MM.1S (cell line): Measurements from ENCODE around the gene SLC44A5.

Source experiments
- DNase-seq: peaks from one replicate; pipeline ENCODE4 v3.0.0-alpha.2; 2015
- H2AFZ ChIP-seq: fragments of 300-600 bp; sonication (generic); 2 replicates; pipeline ENCODE4 v1.6.0; 2016; ENCODE audit warnings: antibody characterized with exemption, low read length
- H3F3A ChIP-seq: fragments of 300-600 bp; sonication (generic); 2 replicates; pipeline ENCODE4 v1.6.1; 2016; ENCODE audit warnings: mild to moderate bottlenecking, antibody characterized with exemption, low read length, moderate library complexity, mixed read lengths; ENCODE audit not compliant: insufficient read depth
- H3K27ac ChIP-seq: fragments of 300-600 bp; sonication (generic); 2 replicates; pipeline ENCODE4 v1.5.1; 2016; ENCODE audit warnings: mild to moderate bottlenecking, low read length
- H3K27me3 ChIP-seq: fragments of 300-600 bp; sonication (generic); replicated peaks from 2 replicates; pipeline ENCODE4 v1.6.0; 2016; ENCODE audit warnings: low read length; ENCODE audit not compliant: insufficient read depth
- H3K36me3 ChIP-seq: fragments of 300-600 bp; sonication (generic); replicated peaks from 2 replicates; pipeline ENCODE4 v1.6.1; 2016; ENCODE audit warnings: mild to moderate bottlenecking, low read length, mixed read lengths; ENCODE audit not compliant: insufficient read depth
- H3K4me1 ChIP-seq: fragments of 300-600 bp; sonication (generic); 2 replicates; pipeline ENCODE4 v1.6.1; 2016; ENCODE audit warnings: low read length, mixed read lengths
- H3K4me2 ChIP-seq: fragments of 300-600 bp; sonication (generic); 2 replicates; pipeline ENCODE4 v1.6.0; 2016; ENCODE audit warnings: low read depth, low read length
- H3K4me3 ChIP-seq: fragments of 300-600 bp; sonication (generic); 2 replicates; pipeline ENCODE4 v1.5.1; 2016; ENCODE audit warnings: low read length, mixed read lengths
- H3K79me2 ChIP-seq: fragments of 300-600 bp; sonication (generic); 2 replicates; pipeline ENCODE4 v1.6.1; 2016; ENCODE audit warnings: mixed run types, low read length, mixed read lengths
- H3K9ac ChIP-seq: fragments of 300-600 bp; sonication (generic); 2 replicates; pipeline ENCODE4 v1.6.1; 2016; ENCODE audit warnings: low read length, mixed read lengths
- H3K9me2 ChIP-seq: fragments of 300-600 bp; sonication (generic); replicated peaks from 2 replicates; pipeline ENCODE4 v1.6.1; 2016; ENCODE audit warnings: mild to moderate bottlenecking, low read length, mixed read lengths; ENCODE audit not compliant: insufficient read depth
- H3K9me3 ChIP-seq: fragments of 300-600 bp; sonication (generic); replicated peaks from 2 replicates; pipeline ENCODE4 v1.6.1; 2016; ENCODE audit warnings: mild to moderate bottlenecking, low read length, mixed read lengths; ENCODE audit not compliant: insufficient read depth
- H4K20me1 ChIP-seq: fragments of 300-600 bp; sonication (generic); 2 replicates; pipeline ENCODE4 v1.6.1; 2016; ENCODE audit warnings: mild to moderate bottlenecking, low read length, moderate library complexity, mixed read lengths; ENCODE audit not compliant: insufficient read depth
- EZH2 ChIP-seq: fragments of 300-600 bp; sonication (generic); optimal IDR thresholded peaks from 2 replicates; pipeline ENCODE3; 2017; ENCODE audit warnings: low read depth, mild to moderate bottlenecking, antibody characterized with exemption, low read length, mixed read lengths
- EZH2phosphoT487 ChIP-seq: fragments of 300-600 bp; sonication (generic); IDR thresholded peaks from 2 replicates; pipeline ENCODE4 v1.6.1; 2018; ENCODE audit warnings: antibody characterized with exemption, low read length
- TF ChIP-seq, protein P1 (sequence below): fragments of 300-600 bp; sonication (generic); IDR thresholded peaks from 2 replicates; pipeline ENCODE4 v1.5.1; 2016; ENCODE audit warnings: antibody characterized with exemption, low read length, mixed read lengths

Gene SLC44A5

GRCh38 chr1:75461808-75462325 lies 149.0 kb downstream of the SLC44A5 start:
- no peak overlapping the region for H3K27ac ChIP-seq
- H3K79me2 ChIP-seq, result no peaks in the 10 kb centered on the region
- no peaks in the 10 kb centered on the region for H3K4me1 ChIP-seq
- no peaks in the 10 kb centered on the region for H3F3A ChIP-seq
- no peak overlapping the region for H3K4me3 ChIP-seq
- no peak overlapping the region for H3K9ac ChIP-seq
- TF ChIP-seq, protein P1, sequence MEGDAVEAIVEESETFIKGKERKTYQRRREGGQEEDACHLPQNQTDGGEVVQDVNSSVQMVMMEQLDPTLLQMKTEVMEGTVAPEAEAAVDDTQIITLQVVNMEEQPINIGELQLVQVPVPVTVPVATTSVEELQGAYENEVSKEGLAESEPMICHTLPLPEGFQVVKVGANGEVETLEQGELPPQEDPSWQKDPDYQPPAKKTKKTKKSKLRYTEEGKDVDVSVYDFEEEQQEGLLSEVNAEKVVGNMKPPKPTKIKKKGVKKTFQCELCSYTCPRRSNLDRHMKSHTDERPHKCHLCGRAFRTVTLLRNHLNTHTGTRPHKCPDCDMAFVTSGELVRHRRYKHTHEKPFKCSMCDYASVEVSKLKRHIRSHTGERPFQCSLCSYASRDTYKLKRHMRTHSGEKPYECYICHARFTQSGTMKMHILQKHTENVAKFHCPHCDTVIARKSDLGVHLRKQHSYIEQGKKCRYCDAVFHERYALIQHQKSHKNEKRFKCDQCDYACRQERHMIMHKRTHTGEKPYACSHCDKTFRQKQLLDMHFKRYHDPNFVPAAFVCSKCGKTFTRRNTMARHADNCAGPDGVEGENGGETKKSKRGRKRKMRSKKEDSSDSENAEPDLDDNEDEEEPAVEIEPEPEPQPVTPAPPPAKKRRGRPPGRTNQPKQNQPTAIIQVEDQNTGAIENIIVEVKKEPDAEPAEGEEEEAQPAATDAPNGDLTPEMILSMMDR, result no peak
- no peaks in the 10 kb centered on the region for H4K20me1 ChIP-seq
- DNase-seq, result no peak
- H2AFZ ChIP-seq, result no peak overlapping the region
- H3K27me3 ChIP-seq, result no peaks in the 10 kb centered on the region
- H3K9me2 ChIP-seq, result no peaks in the 10 kb centered on the region
- no peaks in the 10 kb centered on the region for H3K36me3 ChIP-seq
- H3K9me3 ChIP-seq, result no peaks in the 10 kb centered on the region
- no peak overlapping the region for H3K4me2 ChIP-seq

DNA sequence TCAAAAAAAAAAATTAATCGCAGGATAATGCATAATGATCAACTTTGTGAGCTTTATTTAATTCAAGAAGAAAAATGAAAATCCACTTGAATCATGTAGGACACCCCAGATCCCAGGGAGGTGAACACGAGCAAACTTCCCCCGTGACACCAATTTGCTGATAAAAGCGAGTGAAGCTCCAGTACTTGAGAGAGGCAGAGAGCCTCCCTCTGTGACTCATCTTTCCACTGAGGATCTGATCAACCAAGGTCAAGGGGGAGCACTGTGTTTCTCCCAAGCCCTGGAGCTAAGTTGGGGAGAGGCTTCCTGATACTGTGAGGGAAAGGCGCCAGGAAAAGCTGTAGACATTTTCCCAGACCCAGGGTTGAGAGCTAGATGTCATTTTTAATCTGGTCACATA lies 160.9 kb downstream of the SLC44A5 start:
- Histone ChIP-seq H4K20me1 (no peaks in the 10 kb centered on the region), H3F3A (no peaks in the 10 kb centered on the region), H3K9me2 (no peaks in the 10 kb centered on the region), H3K9ac (no peak overlapping the region), H2AFZ (no peak overlapping the region), H3K36me3 (no peaks in the 10 kb centered on the region), H3K4me2 (no peak overlapping the region), H3K27me3 (no peaks in the 10 kb centered on the region), H3K9me3 (no peaks in the 10 kb centered on the region), H3K4me1 (no peaks in the 10 kb centered on the region), H3K4me3 (no peak overlapping the region), H3K27ac (no peak overlapping the region), H3K79me2 (no peaks in the 10 kb centered on the region)
- no peak for TF ChIP-seq EZH2
- no peak for TF ChIP-seq EZH2phosphoT487
- TF ChIP-seq, protein P1, result no peak
- no peak for DNase-seq

DNA sequence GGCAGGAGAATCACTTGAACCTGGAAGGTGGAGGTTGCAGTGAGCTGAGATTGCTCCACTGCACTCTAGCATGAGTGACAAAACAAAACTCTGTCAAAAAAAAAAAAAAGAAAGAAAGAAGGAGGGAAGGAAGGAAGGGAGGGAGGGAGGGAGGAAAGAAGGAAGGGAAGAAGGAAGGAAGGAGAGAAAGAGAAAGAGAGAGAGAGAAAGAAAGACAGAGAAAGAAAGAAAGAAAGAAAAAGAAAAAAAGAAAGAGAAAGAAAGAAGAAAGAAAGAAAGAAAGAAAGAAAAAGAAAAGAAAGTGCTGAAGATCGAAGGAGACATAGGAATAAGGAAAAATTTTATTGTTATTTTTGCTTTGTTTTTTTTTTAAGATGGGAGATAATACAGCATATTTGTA lies 166.7 kb downstream of the SLC44A5 start:
- Histone ChIP-seq H3K4me3 (no peak overlapping the region), H3K27me3 (no peaks in the 10 kb centered on the region), H2AFZ (no peak overlapping the region), H3K9me3 (no peaks in the 10 kb centered on the region), H3K4me1 (no peaks in the 10 kb centered on the region), H4K20me1 (no peaks in the 10 kb centered on the region), H3K79me2 (no peaks in the 10 kb centered on the region), H3K36me3 (no peaks in the 10 kb centered on the region), H3F3A (no peaks in the 10 kb centered on the region), H3K9me2 (no peaks in the 10 kb centered on the region), H3K4me2 (no peak overlapping the region), H3K9ac (no peak overlapping the region), H3K27ac (no peak overlapping the region)
- TF ChIP-seq EZH2phosphoT487 (no peak), EZH2 (no peak)
- TF ChIP-seq, protein P1, result no peak
- DNase-seq, result no peak

DNA sequence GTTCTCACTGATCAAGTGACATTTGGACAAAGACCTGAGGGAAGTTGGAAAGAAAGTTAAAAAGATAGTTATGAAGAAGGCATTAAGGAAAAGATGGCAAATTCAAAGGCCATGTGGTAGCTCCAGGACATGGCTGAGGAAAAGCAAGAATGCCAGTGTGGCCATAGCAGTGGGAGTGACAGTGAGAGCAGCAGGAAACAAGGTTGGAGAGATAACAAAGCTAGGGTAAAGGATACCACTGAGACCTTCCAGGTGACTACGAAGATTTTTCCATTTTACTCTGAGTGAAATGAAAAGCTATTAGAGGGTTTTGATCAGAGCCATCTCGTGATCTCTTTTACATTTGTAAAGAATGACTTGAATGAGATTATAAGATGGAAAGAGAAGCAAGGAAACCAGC lies 170.6 kb downstream of the SLC44A5 start:
- Histone ChIP-seq H4K20me1 (no peaks in the 10 kb centered on the region), H3K9me3 (no peaks in the 10 kb centered on the region), H3K4me3 (no peak overlapping the region), H2AFZ (no peak overlapping the region), H3K4me2 (no peak overlapping the region), H3K36me3 (no peaks in the 10 kb centered on the region), H3K79me2 (no peaks in the 10 kb centered on the region), H3K4me1 (no peaks in the 10 kb centered on the region), H3K9me2 (no peaks in the 10 kb centered on the region), H3K9ac (no peak overlapping the region), H3K27me3 (no peaks in the 10 kb centered on the region), H3F3A (no peaks in the 10 kb centered on the region), H3K27ac (no peak overlapping the region)
- no peak for DNase-seq
- TF ChIP-seq EZH2phosphoT487 (no peak), EZH2 (no peak)
- TF ChIP-seq, protein P1, result no peak
